Erythroblast (primary cell): ENCODE data around the gene PPM1K.

Experiments used
- GATA1 ChIP-seq: IDR thresholded peaks from 2 replicates; pipeline ENCODE4 v1.6.1; 2011; ENCODE audit warnings: low read depth, mild to moderate bottlenecking, control low read depth, low read length, moderate library complexity
- POLR2A ChIP-seq: IDR thresholded peaks from 2 replicates; pipeline ENCODE4 v1.6.1; 2011; ENCODE audit warnings: mild to moderate bottlenecking, low read length

GRCh38 chr4:88333741-88334405 lies 49.5 kb upstream of the PPM1K start:
- no peak for TF ChIP-seq POLR2A
- TF ChIP-seq GATA1: no peak
